Measurements from ENCODE around the gene RALGDS.
"Not testable (repeated sequence)": the region's sequence is repeated elsewhere in the genome, so short reads cannot be mapped to it uniquely, and the experiment has no call there.

Gene RALGDS

DNA sequence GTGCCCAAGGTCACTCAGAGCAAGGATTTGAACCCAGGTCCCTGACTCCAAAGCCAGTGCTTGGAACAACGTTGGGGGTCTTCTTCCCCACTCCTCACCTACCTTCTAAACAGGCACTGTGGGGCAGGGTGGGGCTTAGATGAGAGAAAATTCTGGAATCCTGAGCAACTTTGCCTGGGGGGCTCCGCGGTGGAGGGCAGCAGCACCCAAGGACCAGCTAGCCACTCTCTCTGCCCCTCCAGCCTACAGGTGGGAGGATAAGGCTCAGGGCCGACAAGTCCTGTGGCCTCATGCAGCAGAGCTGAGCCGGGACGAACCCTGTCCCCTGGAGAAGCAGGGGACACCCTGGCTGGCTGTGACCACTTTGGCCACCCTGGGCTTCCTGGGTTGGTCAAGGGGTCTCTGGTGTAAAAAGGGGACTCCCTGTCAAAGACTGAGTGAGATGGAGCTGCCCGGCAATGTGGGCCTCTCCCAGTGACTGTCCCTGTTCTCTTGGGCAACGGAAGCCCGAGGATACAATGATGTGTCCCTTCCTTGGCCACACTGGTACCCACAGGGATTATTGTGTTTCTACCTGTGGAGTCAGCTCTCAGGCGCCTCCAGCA lies 32.8 kb downstream of the RALGDS start:
- no peak for DNase-seq (ENCODE audit: low spot score)

- no peak for DNase-seq (ENCODE audit: low spot score)
Observed at GRCh38 chr9:133087429-133088145, 33.5 kb downstream of the RALGDS start.

DNA sequence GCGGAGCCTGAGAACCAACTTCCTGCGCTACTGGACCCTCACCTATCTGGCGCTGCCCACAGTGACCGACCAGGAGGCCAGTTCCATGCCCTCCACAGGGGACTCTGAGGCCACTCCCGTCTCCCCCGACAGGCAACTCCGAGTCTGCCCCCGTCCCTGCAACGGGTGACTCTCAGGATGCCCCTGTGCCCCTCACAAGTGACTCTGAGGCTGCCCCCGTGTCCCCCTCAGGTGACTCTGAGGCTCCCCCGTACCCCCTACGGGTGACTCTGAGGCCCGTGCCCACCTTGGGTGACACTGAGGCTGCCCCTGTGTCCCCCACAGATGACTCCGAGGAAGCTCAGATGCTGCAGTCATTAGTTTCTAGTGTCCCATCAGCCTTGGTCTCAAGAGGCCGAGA lies 34.1 kb downstream of the RALGDS start:
- no peak for DNase-seq (ENCODE audit: low spot score)

DNA sequence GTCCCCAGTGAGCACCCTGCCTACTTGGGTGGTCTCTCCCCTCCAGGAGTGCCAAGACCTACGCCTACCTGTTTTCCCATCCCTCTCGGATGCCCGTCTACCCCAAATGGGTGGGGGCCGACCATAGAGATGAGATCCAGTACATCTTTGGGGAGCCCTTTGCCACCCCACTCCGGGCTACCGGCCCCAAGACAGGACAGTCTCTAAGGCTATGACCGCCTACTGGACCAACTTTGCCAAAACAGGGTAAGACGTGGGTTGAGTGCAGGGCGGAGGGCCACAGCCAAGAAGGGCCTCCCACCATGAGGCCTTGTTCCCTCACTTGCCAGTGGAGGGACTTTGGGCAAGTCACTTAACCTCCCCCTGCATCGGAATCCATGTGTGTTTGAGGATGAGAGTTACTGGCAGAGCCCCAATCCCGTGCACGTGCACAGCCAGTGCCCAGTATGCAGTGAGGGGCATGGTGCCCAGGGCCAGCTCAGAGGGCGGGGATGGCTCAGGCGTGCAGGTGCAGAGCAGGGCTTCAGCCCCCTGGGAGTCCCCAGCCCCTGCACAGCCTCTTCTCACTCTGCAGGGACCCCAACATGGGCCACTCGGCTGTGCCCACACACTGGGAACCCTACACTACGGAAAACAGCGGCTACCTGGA lies 34.7 kb downstream of the RALGDS start:
- not testable (repeated sequence) for DNase-seq (ENCODE audit: low spot score)

DNA sequence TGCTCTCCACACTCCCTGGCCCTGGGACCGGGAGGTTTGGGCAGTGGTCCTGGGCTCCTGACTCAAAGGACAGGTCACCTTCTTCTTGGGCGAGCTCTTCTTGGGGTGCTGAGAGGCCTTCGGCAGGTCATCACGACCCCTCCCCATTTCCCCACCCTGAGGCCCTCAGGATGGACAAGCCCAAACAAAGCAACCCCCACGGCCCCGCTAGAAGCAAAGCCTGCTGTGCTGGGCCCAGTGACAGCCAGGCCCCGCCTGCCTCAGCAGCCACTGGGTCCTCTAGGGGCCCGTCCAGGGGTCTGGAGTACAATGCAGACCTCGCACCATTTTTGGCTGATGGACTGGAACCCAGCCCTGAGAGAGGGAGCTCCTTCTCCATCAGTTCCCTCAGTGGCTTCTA lies 37.4 kb downstream of the RALGDS start:
- not testable (repeated sequence) for DNase-seq (ENCODE audit: low spot score)

DNA sequence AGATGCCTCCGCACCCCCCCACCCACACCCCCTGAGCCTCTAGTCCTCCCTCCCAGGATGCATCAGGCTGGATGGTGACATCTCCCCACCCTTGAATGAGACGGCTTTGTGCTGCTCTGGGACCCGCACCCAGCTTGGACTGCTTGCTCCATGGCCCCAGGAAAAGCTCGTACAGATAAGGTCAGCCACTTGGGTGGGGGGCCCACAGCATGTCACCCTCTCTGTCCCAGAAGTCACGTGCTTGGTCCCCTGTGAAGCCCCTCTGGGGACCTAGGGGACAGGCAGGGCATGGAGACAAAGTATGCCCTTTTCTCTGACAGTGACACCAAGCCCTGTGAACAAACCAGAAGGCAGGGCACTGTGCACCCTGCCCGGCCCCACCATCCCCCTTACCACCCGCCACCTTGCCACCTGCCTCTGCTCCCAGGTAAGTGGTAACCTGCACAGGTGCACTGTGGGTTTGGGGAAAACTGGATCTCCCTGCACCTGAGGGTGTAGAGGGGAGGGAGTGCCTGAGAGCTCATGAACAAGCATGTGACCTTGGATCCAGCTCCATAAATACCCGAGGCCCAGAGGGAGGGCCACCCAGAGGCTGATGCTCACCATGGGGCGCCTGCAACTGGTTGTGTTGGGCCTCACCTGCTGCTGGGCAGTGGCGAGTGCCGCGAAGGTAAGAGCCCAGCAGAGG lies 38.9 kb downstream of the RALGDS start:
- not testable (repeated sequence) for DNase-seq (ENCODE audit: low spot score)

- not testable (repeated sequence) for DNase-seq (ENCODE audit: low spot score)
Observed at GRCh38 chr9:133080786-133081779, 40.0 kb downstream of the RALGDS start.

- DNase-seq (ENCODE audit: low spot score) = no peak
Observed at GRCh38 chr9:133080161-133080560, 40.9 kb downstream of the RALGDS start.

DNA sequence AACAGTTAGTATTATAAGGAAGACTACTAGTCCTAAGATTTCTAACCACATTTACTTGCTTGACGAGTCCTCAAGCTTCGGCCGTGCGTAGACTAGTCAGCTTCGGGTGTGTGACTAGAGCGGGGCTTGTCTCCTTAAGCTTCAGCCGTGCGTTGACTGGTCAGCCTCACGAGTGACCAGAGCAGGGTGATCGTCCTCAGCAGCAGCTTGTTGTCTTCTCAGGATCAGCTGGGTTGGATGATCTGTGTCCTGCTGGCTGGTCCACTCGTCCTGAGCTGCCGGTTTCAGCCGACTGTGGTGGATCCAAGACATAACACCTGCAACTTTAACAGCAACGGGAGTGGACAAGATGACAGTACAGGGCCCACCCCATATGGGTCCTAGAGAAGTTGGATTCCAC lies 42.6 kb downstream of the RALGDS start:
- DNase-seq (ENCODE audit: low spot score) = no peak

DNA sequence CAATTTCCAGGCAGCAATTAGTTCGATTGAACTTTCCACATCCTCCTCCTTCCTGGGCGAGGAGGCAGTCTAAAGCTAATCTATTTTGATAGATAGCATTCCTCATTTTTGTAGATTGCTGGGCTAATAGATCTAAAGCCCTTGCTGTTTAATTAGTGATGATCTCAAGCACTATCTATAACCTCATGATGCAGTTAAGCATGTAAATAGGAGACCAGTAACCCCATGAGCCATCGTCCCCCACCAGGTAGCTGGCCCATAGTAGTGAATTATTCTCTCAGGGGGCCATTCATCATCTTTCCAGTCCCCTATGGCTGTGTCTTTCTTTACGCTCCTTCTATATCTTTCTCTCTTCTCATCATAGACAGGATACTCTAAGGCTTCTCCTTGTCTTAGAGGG lies 44.3 kb downstream of the RALGDS start:
- DNase-seq (ENCODE audit: low spot score) = no peak

DNA sequence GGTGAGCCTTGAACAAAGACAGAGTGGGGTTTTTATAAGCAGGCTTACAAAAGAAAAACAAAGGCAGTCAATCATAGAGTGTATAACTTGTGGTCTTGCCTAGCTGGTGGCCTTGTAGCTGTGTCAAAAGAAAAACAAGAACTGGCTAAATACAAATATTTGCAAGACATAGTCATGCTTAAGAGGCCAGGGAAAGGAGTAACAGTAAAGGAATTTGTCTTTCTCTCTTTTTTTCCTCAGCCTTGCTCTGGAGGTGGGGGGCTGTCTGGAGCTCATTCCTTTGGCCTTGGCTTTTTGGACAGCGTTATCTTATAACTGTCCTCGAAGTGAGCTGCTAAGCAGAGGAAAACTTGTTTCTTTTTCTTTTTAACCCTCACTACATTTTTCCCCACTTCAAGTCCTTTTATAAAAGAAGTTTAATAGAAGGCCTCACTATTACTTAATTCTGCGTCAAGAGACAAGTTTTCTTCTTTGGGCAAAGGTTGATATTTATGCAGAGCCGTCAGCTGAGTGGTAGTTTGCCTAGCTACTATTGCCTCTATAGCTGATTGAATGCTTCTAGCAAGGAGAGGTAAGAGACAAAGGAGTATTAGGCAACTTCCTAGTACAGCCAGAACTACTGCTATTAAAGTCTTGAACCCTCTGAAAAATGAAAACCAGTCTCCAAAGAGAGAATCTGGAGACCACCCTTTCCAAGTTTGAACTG lies 45.0 kb downstream of the RALGDS start:
- DNase-seq (ENCODE audit: low spot score) = no peak

GRCh38 chr9:133074111-133074651 lies 46.9 kb downstream of the RALGDS start:
- no peak for DNase-seq (ENCODE audit: low spot score)

- DNase-seq (ENCODE audit: low spot score) = no peak
Observed at GRCh38 chr9:133073086-133074014, 47.7 kb downstream of the RALGDS start.

DNA sequence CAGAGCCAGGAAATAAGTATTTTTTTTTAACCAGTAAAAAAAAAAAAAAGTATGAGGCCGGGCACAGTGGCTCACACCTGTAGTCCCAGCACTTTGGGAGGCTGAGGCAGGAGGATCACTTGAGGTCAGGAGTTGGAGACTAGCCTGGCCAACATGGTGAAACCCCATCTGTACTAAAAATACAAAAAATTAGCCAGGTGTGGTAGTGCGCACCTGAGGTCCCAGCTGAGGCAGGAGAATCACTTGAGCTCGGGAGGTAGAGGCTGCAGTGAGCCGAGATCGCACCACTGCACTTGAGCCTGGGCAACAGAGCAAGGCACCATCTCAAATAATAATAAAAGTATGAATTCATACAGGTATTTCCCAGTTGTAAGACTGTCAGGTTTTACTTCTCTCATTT lies 48.8 kb downstream of the RALGDS start:
- not testable (repeated sequence) for DNase-seq (ENCODE audit: low spot score)

DNA sequence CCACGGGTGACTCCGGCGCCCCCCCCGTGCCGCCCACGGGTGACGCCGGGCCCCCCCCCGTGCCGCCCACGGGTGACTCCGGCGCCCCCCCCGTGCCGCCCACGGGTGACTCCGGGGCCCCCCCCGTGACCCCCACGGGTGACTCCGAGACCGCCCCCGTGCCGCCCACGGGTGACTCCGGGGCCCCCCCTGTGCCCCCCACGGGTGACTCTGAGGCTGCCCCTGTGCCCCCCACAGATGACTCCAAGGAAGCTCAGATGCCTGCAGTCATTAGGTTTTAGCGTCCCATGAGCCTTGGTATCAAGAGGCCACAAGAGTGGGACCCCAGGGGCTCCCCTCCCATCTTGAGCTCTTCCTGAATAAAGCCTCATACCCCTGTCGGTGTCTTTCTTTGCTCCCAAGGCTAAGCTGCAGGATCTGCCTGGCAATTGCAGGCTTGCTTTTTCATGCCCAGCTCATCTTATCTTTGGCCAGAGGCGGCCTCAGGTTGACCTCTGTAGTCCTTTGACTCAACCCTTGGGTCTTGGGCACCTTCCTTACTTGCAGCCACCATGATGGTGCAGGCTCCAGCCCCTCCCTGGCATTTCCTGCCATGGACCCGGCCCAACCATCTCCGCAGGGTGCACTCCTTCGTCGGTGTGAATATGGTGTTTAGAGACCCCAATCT lies 49.4 kb downstream of the RALGDS start:
- no peak for DNase-seq (ENCODE audit: low spot score)

GRCh38 chr9:133070985-133071384 lies 50.1 kb downstream of the RALGDS start:
- DNase-seq (ENCODE audit: low spot score) = not testable (repeated sequence)

- not testable (repeated sequence) for DNase-seq (ENCODE audit: low spot score)
Observed at GRCh38 chr9:133070500-133070961, 50.5 kb downstream of the RALGDS start.

- DNase-seq (ENCODE audit: low spot score) = not testable (repeated sequence)
Observed at GRCh38 chr9:133068431-133068830, 52.6 kb downstream of the RALGDS start.

DNA sequence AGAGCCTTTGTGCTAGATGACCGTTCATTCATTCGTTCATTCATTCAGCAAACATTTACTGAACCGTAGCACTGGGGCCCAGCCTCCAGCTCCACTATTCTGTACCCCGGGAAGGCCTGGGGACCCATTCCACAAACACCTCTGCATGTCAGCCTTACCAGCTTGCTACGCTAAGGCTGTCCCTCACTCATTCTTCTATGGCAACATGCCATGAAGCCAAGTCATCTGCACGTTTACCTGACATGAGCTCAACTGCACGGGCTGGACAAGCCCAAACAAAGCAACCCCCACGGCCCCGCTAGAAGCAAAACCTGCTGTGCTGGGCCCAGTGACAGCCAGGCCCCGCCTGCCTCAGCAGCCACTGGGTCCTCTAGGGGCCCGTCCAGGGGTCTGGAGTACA lies 53.2 kb downstream of the RALGDS start:
- DNase-seq (ENCODE audit: low spot score) = no peak
